ENCODE measurements around the gene CSF2. TPM values are rescaled to one million over a fixed set of nuclear protein-coding genes. Genes with fewer than 3 reads are reported as not detected.

The CSF2 gene
- polyA plus RNA-seq, 1 donor (not counting 4 experiments of a cell fraction or from before 2014, with no cell fraction given) = 7.2 TPM

- H3K4me1 ChIP-seq (ENCODE audit: control insufficient read depth, extremely low read depth, insufficient read depth, low read length) = peaks cover 30% of the 10 kb centered on the region
- H3K79me2 ChIP-seq (ENCODE audit: control insufficient read depth, insufficient read depth, low read length) = no peaks in the 10 kb centered on the region
- no peak overlapping the region for H3K4me3 ChIP-seq (ENCODE audit: control insufficient read depth in 2 of 3, extremely low read depth in 1 of 3, insufficient read depth in 2 of 3, low read depth in 1 of 3, low read length in 3 of 3)
- no peak for TF ChIP-seq EZH2 (IDR thresholded peaks at IDR 0.05; ENCODE audit: low read length)
- TF ChIP-seq, protein P1, sequence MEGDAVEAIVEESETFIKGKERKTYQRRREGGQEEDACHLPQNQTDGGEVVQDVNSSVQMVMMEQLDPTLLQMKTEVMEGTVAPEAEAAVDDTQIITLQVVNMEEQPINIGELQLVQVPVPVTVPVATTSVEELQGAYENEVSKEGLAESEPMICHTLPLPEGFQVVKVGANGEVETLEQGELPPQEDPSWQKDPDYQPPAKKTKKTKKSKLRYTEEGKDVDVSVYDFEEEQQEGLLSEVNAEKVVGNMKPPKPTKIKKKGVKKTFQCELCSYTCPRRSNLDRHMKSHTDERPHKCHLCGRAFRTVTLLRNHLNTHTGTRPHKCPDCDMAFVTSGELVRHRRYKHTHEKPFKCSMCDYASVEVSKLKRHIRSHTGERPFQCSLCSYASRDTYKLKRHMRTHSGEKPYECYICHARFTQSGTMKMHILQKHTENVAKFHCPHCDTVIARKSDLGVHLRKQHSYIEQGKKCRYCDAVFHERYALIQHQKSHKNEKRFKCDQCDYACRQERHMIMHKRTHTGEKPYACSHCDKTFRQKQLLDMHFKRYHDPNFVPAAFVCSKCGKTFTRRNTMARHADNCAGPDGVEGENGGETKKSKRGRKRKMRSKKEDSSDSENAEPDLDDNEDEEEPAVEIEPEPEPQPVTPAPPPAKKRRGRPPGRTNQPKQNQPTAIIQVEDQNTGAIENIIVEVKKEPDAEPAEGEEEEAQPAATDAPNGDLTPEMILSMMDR (optimal IDR thresholded peaks at IDR 0.05 in 1 of 3, IDR thresholded peaks at IDR 0.05 in 1 of 3, conservative IDR thresholded peaks at IDR 0.05 in 1 of 3; ENCODE audit: extremely low read depth in 1 of 3, insufficient read depth in 2 of 3, low read length in 3 of 3) = no peak
- FAIRE-seq (no peak), DNase-seq (ENCODE audit: low read depth, low spot score) (no peak)
- H3K9me1 ChIP-seq (ENCODE audit: control insufficient read depth, extremely low read depth, insufficient read depth, low read length) = no peaks in the 10 kb centered on the region
- no peak overlapping the region for H3K27ac ChIP-seq (ENCODE audit: control insufficient read depth, insufficient read depth, low read length)
- H2AFZ ChIP-seq (ENCODE audit: control insufficient read depth, low read length) = no peak overlapping the region
- peaks cover 13% of the 10 kb centered on the region for H3K27me3 ChIP-seq (ENCODE audit: control insufficient read depth, extremely low read depth, insufficient read depth, low read length)
- H4K20me1 ChIP-seq (ENCODE audit: control insufficient read depth, extremely low read depth, insufficient read depth, low read length) = no peaks in the 10 kb centered on the region
- H3K36me3 ChIP-seq (ENCODE audit: control insufficient read depth in 2 of 2, extremely low read depth in 1 of 2, insufficient read depth in 2 of 2, low read length in 2 of 2) = no peaks in the 10 kb centered on the region
- no peak overlapping the region for H3K9ac ChIP-seq (ENCODE audit: control insufficient read depth, extremely low read depth, insufficient read depth, low read length)
- dilution Hi-C loops (cut with MboI; ENCODE audit: extremely low pct_ligation_motif_present, low sequenced_read_pairs) = no loop called here
- no peak overlapping the region for H3K4me2 ChIP-seq (ENCODE audit: control insufficient read depth, extremely low read depth, insufficient read depth, low read depth, low read length)
- H3K9me3 ChIP-seq (ENCODE audit: control insufficient read depth, low read depth, low read length) = no peaks in the 10 kb centered on the region
Observed at GRCh38 chr5:132069994-132070393, 3.6 kb upstream of the CSF2 start.

- Histone ChIP-seq H3K79me2 (ENCODE audit: control insufficient read depth, insufficient read depth, low read length) (no peaks in the 10 kb centered on the region), H3K4me1 (ENCODE audit: control insufficient read depth, extremely low read depth, insufficient read depth, low read length) (peaks cover 35% of the 10 kb centered on the region), H4K20me1 (ENCODE audit: control insufficient read depth, extremely low read depth, insufficient read depth, low read length) (no peaks in the 10 kb centered on the region), H3K4me2 (ENCODE audit: control insufficient read depth, extremely low read depth, insufficient read depth, low read depth, low read length) (no peak overlapping the region), H3K36me3 (ENCODE audit: control insufficient read depth in 2 of 2, extremely low read depth in 1 of 2, insufficient read depth in 2 of 2, low read length in 2 of 2) (peaks cover 0 to 2% of the 10 kb centered on the region in 2 experiments), H2AFZ (ENCODE audit: control insufficient read depth, low read length) (no peak overlapping the region), H3K9me3 (ENCODE audit: control insufficient read depth, low read depth, low read length) (no peaks in the 10 kb centered on the region), H3K27ac (ENCODE audit: control insufficient read depth, insufficient read depth, low read length) (no peak overlapping the region), H3K27me3 (ENCODE audit: control insufficient read depth, extremely low read depth, insufficient read depth, low read length) (peaks cover 13% of the 10 kb centered on the region), H3K9me1 (ENCODE audit: control insufficient read depth, extremely low read depth, insufficient read depth, low read length) (no peaks in the 10 kb centered on the region), H3K9ac (ENCODE audit: control insufficient read depth, extremely low read depth, insufficient read depth, low read length) (no peak overlapping the region), H3K4me3 (ENCODE audit: control insufficient read depth in 2 of 3, extremely low read depth in 1 of 3, insufficient read depth in 2 of 3, low read depth in 1 of 3, low read length in 3 of 3) (no peak overlapping the region)
- DNase-seq (ENCODE audit: low read depth, low spot score) (no peak), FAIRE-seq (no peak)
- dilution Hi-C loops (cut with MboI; ENCODE audit: extremely low pct_ligation_motif_present, low sequenced_read_pairs) = no loop called here
- TF ChIP-seq EZH2 (IDR thresholded peaks at IDR 0.05; ENCODE audit: low read length) = no peak
- TF ChIP-seq, protein P1 (optimal IDR thresholded peaks at IDR 0.05 in 1 of 3, IDR thresholded peaks at IDR 0.05 in 1 of 3, conservative IDR thresholded peaks at IDR 0.05 in 1 of 3; ENCODE audit: extremely low read depth in 1 of 3, insufficient read depth in 2 of 3, low read length in 3 of 3) = no peak
Observed at GRCh38 chr5:132070460-132071337, 2.9 kb upstream of the CSF2 start.

All from keratinocyte (primary cell).